ENCODE measurements around the gene HSD3B7. TPM values are rescaled to one million over a fixed set of nuclear protein-coding genes. Genes with fewer than 3 reads are reported as not detected.

Gene HSD3B7
- total and polyA plus RNA-seq, 10 of the 15 experiments (the other 5 are each of a cell fraction or from before 2014, with no cell fraction given): 0.18 to 1.8 (median 0.48) TPM; not detected in 1

- Histone ChIP-seq H3K9ac (ENCODE audit: control insufficient read depth, insufficient read depth, low read length) (peak overlapping the region; percentile 63), H3K27me3 (replicated peaks in 1 of 2; ENCODE audit: control insufficient read depth in 2 of 2, insufficient read depth in 2 of 2, low read length in 1 of 2) (no peaks in the 10 kb centered on the region), H3K4me2 (ENCODE audit: control insufficient read depth, insufficient read depth) (peak overlapping the region; percentile 63), H3K36me3 (ENCODE audit: control insufficient read depth in 2 of 2, insufficient read depth in 2 of 2, low read length in 1 of 2) (peaks cover 0 to 5% of the 10 kb centered on the region in 2 experiments; a peak in 2 of 4 replicates), H3K27ac (ENCODE audit: control insufficient read depth, insufficient read depth) (peak overlapping the region; percentile 73), H3K4me1 (ENCODE audit: control insufficient read depth, insufficient read depth, low read length) (no peaks in the 10 kb centered on the region; the same call in 1 of the 2 replicates), H2AFZ (ENCODE audit: control insufficient read depth, low read depth, low read length) (peak overlapping the region; percentile 93), H3K79me2 (ENCODE audit: control insufficient read depth, insufficient read depth, low read length) (peaks cover 7% of the 10 kb centered on the region), H4K20me1 (ENCODE audit: control insufficient read depth, insufficient read depth) (no peaks in the 10 kb centered on the region), H3K4me3 (peak overlapping the region; percentile 86), H3K9me3 (replicated peaks; ENCODE audit: control insufficient read depth, insufficient read depth, low read length) (no peaks in the 10 kb centered on the region)
- FAIRE-seq (peak; percentile 97), DNase-seq (ENCODE audit: low read depth, low spot score) (peak; percentile 54), ATAC-seq (peak; percentile 83)
- TSS peak; percentile 86 for BruUV-seq (replicated peaks)
- in situ Hi-C loops (cut with MboI): no loop called here
- POLR2A ChIA-PET: interaction anchor here (0.6 to 2.2 kb wide), 5 partner anchors 38 to 637 kb away, joined by 3 to 10 read pairs (median 6); partner anchors contain the start of genes VKORC1, ZNF646 and ZNF668
- RAD21 ChIA-PET (ENCODE audit: unreplicated experiment): interaction anchor here (0.7 to 2.6 kb wide), 3 partner anchors 38 to 108 kb away, joined by 4 to 12 read pairs (median 5); partner anchors contain the start of genes ZNF646 and ZNF668
- WGBS (ENCODE audit: insufficient coverage, insufficient replicate concordance, low lambda C conversion rate, missing lambda C conversion rate): 7% methylated on average over 37 of the region's 47 CpGs
- SMC1A ChIA-PET (ENCODE audit: uncharacterized antibody, unreplicated experiment): no interaction called here
- intact Hi-C loops (cut with micrococcal nuclease; ENCODE audit: unreplicated experiment): loop anchor here (1.0 kb wide), 2 partner anchors 40 to 60 kb away; partner anchors contain the start of genes VKORC1, ZNF646 and ZNF668
- CTCF ChIA-PET: interaction anchor here (0.5 to 1.7 kb wide), 4 partner anchors 35 to 108 kb away, joined by 3 to 5 read pairs (median 4); partner anchors contain the start of gene HSD3B7
- TF ChIP-seq CBX3 (IDR thresholded peaks at IDR 0.05; ENCODE audit: borderline replicate concordance, low read depth): no peak
- no peak for TF ChIP-seq SKIL (IDR thresholded peaks at IDR 0.05; ENCODE audit: low read depth, poor library complexity, severe bottlenecking)
- TF ChIP-seq TAF1 (IDR thresholded peaks at IDR 0.05; ENCODE audit: borderline replicate concordance, low read depth, low read length): 0 out of 2 replicates have a peak, but pooled peaks have one; percentile 15
- no peak for TF ChIP-seq NFYB (IDR thresholded peaks at IDR 0.05; ENCODE audit: insufficient read depth, low read depth, low read length)
- TF ChIP-seq CREB1 (IDR thresholded peaks at IDR 0.05; ENCODE audit: low read depth): no peak
- TF ChIP-seq RFX5 (IDR thresholded peaks at IDR 0.05; ENCODE audit: low read depth, low read length): no peak
- peak; percentile 29; the same call in 1 of the 2 replicates for TF ChIP-seq POLR2AphosphoS5 (IDR thresholded peaks at IDR 0.05; ENCODE audit: low read length)
- no peak for TF ChIP-seq JUNB (IDR thresholded peaks at IDR 0.05)
- TF ChIP-seq RELA (IDR thresholded peaks at IDR 0.05; ENCODE audit: borderline replicate concordance, partially characterized antibody): no peak
- TF ChIP-seq PRDM15 (CRISPR knock-in tag; IDR thresholded peaks at IDR 0.05): no peak
- no peak for TF ChIP-seq SMC3 (IDR thresholded peaks at IDR 0.05; ENCODE audit: borderline replicate concordance, low read length)
- no peak for TF ChIP-seq RELB (IDR thresholded peaks at IDR 0.05; ENCODE audit: low read depth)
- TF ChIP-seq IRF4 (IDR thresholded peaks at IDR 0.05; ENCODE audit: low read depth, low read length): 0 out of 2 replicates have a peak, but pooled peaks have one; percentile 35
- TF ChIP-seq SP1 (IDR thresholded peaks at IDR 0.05; ENCODE audit: low read depth, low read length): peak; percentile 56
- peak; percentile 76; the same call in 1 of the 2 replicates for TF ChIP-seq MAX (IDR thresholded peaks at IDR 0.05; ENCODE audit: low read depth, low read length)
Observed at GRCh38 chr16:31033709-31034492, 48.9 kb downstream of the HSD3B7 start.
